Superior temporal gyrus (tissue), 1 donor: ENCODE results near the gene LRRK1.

ENCODE experiments used
- DNase-seq: peaks from one replicate; pipeline ENCODE4 v3.0.0-alpha.2; 2016; ENCODE audit errors: extremely low spot score

Gene LRRK1

GRCh38 chr15:100892013-100892355 lies 27.2 kb upstream of the LRRK1 start:
- DNase-seq, result no peak

- DNase-seq, result no peak
Measured at GRCh38 chr15:100893261-100893963, 25.7 kb upstream of the LRRK1 start.

- no peak for DNase-seq
Measured at GRCh38 chr15:100893964-100894295, 25.2 kb upstream of the LRRK1 start.

DNA sequence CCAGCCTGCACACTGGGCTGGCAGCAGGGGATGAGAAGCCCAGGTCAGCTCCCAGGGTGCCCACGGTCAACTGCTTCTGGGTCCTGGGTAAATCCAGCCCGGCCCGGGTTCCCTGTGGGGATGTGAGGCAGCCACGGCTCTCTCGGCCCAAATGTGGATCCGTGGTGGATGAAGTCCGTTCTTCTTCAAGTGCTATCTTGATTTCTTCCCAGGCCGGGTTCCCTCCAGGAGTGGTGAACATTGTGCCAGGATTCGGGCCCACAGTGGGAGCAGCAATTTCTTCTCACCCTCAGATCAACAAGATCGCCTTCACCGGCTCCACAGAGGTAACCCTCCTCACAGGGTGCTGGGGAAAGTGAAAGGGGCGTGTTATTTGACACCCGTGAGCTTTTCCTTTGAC lies 23.4 kb upstream of the LRRK1 start:
- no peak for DNase-seq

DNA sequence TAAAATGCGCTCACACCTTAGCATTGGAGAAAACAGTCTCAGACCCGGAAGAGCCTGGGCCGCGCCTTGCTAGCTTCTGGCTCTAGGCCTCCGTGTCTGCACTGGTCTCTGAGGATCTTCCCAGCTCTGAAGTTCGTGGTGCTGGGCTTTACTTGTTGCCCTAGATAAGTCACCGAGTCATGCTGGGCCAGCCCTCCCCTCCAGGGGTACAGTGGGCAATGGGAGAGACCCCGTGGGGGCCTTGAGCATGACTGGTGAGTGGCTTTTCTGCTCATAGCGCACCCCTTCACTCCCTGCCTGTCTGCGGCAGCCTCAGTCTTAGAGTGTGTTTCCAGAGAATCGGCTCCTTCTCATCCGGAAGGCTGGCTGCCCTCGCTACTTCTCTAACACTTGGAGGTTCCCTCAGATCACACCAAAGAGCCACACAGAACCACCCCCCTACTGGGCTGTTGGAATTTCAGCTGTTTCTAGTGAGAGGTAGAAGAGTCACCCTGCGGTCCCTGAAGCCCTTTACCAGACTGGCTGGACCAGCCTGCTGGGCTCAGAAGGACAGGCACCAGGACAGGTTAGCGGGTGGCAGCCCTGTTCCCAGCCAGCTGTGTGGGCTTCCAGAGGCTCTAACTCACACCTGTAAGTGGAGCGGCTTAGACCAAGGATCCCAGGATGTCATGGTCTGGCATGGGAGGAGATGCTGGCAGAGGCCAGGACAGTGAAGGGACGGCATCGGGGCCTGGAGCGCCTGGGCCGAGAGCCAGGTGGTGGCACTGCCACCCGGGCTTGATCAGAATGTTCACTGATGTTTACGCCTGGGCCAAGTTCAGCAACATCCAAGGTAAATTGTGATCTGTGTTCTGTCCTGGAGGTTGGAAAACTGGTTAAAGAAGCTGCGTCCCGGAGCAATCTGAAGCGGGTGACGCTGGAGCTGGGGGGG lies 21.7 kb upstream of the LRRK1 start:
- no peak for DNase-seq

GRCh38 chr15:100898152-100898490 lies 21.0 kb upstream of the LRRK1 start:
- DNase-seq, result no peak

DNA sequence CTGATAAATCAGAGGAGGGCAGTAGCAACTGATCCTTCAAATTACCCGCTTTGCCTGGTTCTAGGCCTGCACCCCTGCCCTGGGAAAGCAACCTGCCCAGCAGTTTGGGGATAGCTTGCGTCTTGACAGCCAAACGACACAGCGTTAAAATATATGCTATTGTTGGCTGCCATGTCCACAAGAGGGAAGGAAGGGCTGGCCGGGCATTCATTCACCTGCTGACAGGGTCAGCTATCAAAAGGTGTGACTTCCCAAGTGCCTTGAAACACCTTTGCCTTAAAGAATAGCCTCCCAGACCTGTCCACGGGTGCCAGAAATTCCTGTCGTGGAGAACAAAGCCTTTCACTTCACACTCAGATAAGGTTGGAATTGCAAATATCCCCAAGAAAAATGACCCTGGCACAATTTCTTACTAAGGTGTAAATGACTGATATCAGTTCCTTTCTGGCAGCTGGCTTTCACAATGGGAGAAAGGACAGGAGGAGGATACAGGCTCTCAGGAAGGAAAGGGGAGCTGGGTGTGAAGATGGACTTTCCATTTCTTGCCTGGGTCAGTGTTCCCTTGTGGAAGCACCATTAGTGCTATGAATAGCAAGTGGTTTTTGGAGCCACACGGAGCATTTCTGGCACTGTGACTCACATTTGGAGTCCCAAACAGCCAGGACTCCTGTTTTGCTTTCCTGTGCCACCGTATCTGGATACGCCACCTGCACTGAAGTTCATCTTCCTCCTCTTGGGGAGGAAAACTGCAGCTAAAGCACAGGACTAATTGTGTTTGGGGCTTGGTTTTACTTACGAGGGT lies 20.3 kb upstream of the LRRK1 start:
- DNase-seq, result no peak

GRCh38 chr15:100899601-100900000 lies 19.6 kb upstream of the LRRK1 start:
- DNase-seq, result no peak

- DNase-seq, result no peak
Measured at GRCh38 chr15:100900136-100900794, 18.9 kb upstream of the LRRK1 start.

DNA sequence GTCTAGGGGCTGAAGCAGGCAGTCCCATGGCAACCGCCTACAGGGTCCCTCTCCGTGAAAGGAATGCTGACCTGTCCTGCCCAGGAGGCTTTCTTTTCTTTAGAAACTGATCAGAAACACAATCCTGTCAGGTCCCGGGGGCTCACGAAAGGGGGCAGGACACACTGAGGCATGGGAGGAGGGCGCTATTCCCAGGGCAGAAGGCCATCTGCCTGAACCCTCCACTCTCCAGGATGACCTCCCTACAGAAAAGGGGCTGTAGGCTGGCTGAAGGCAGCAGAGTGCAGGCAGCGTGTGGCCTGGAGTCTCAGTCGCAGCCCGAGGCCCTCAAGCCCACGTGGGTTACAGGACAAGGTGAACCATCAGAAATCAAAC lies 18.4 kb upstream of the LRRK1 start:
- DNase-seq, result no peak

- no peak for DNase-seq
Measured at GRCh38 chr15:100901296-100901695, 17.9 kb upstream of the LRRK1 start.

- no peak for DNase-seq
Measured at GRCh38 chr15:100901702-100902435, 17.3 kb upstream of the LRRK1 start.

DNA sequence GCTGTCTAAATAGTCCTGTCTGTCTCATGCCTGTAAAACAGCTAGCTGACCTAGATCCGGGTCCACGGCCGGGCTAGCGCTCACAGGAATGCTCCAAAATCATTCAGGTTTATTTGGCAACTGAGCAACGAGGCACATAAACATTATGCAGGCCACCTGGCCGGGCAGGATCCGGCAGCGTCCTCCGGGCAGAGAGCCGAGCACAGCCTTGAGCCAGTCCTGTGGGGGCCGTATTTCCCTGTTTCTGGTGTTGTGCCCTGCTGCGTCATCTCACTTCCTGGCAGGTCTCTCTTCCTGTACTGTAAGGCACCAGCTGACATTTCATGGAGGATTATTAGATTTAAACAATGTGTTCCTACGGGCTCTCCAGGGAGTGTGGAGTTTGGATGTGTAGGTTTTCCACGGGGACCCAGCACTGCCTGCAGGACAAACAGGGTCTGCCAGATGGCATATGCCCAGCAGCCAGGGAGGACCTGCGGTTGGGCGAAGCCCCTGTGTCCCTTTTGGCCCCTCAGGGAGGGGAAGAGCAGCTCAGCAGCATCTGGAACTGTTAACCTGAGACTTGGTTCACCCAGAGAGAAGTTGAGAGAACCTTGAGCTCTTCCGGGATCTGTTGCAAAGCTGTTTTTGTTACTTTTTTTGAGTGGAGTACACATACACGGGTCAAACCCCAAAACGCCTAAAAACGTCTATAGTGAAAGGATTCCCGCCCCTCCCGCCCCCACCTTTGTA lies 16.6 kb upstream of the LRRK1 start:
- no peak for DNase-seq

DNA sequence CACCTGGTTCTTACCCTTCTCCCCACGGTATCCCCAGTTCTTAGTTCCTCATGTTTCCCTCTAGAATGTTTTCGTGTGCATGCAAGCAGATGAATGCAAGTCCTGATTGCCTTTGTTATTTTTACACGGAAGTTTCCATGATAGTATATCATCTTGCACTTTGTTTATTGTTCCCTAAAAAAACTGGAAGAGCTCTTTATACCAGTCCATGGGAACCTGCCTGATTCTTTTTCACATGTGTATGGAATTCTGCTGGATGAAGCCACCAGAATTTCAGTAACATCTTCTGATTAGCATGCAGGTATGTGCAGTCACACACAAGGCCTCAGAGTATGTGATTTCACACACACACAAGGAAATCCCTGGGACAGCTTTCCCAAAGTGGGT lies 16.0 kb upstream of the LRRK1 start:
- DNase-seq, result no peak

DNA sequence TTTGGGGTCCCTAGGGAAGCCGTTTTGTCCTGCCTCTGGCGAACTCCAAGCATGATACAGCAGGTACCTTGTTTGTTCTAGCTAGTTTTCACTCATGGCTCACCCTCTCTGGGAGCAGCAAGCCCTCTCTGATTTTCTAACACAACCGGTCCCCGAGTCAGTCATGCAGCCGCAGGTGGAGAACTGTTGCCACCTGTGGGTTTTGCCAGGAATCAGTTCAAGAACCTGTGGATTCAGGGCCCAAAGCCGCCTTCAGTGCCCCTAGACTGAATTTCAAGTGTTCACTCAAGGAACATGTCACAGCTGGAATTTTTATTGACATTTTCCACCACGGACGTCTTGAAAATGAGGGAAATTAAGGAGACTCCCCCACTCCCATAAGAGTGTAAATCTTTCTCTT lies 13.3 kb upstream of the LRRK1 start:
- no peak for DNase-seq

DNA sequence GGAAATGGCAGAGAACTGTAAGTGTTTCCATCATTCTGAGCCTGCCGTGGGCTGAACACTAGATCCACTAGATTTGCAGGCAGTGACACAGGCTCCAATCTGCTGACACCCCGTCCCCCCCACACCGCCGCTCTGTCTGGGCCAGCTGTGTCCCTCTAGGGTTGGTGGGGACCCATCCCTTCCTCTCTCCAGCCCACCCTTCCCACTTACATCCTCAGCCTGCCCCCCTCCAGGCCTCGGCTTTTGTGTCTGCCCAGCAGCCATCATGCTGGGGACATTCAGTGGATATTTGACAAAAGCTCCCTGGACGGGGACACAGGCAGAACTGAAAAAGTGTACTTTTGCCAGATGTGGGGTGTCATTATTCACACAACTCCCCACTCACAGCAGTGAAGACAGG lies 10.7 kb upstream of the LRRK1 start:
- no peak for DNase-seq

DNA sequence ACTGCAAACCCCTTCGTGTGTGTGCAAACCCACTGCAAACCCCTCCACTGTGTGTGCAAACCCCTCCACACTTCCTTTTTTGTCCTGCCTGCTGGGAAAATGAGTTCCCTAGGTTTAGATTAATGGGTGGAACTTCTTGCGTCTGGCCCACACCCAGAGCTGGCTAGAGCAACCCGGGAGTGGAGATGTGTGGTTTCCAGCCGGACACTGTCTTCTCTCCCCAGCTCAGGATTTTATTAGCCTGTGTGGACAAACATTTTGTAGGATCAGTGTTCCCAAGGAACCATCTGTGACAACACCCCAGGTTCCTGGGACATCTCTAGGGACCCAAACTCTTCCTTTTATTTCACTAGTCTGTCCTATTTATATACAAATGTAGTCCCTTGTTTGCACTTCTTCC lies 9.6 kb upstream of the LRRK1 start:
- no peak for DNase-seq

GRCh38 chr15:100909989-100910955 lies 8.9 kb upstream of the LRRK1 start:
- DNase-seq, result no peak

DNA sequence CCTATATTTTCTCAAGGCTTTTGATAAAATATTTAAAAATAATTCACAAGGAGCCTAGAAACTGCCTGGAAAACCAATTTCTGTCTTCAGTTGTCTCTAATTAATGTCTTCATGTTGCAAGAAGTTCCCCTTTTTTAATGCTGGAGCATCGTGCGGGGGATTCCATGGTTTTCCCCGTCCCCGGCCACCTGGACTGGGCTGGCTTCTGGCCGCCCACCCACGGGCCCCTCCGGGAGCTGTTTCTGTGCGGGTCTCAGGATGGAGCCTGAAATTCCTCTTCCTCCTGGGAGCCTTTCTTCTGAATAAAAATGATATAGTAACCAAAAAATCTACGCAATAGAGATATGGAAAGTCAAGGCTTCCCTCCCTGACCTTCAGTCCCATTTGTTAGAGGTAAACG lies 8.1 kb upstream of the LRRK1 start:
- DNase-seq, result no peak

DNA sequence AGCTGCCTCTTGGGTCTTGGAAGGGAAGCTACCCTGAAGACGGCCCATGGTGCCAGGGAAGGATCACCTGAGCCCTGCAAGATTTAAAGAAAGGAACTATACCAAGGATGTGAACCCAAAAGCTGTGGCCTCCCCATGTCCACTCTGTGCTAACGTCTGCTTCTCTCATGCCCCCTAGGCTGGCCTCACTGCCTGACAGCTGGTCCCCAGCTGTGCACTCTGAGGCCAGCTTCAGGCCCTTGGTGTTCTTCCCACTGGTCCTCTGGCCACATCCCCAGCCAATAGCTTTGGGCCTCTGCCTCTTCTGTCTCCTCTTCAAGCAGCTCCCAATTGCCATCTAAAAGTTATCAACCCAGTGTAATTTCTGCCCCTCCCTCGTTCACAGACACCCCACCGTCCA lies 5.2 kb upstream of the LRRK1 start:
- DNase-seq, result no peak
